ENCODE data around the gene DBF4B. TPM values are rescaled to one million over a fixed set of nuclear protein-coding genes. Genes with fewer than 3 reads are reported as not detected.
A peak's percentile ranks its signal among the peaks of the same experiment; 100 is the strongest.

DBF4B gene
- total and polyA plus RNA-seq, 8 donors, result 5.6 to 18.8 (median 15.9) TPM

DNA sequence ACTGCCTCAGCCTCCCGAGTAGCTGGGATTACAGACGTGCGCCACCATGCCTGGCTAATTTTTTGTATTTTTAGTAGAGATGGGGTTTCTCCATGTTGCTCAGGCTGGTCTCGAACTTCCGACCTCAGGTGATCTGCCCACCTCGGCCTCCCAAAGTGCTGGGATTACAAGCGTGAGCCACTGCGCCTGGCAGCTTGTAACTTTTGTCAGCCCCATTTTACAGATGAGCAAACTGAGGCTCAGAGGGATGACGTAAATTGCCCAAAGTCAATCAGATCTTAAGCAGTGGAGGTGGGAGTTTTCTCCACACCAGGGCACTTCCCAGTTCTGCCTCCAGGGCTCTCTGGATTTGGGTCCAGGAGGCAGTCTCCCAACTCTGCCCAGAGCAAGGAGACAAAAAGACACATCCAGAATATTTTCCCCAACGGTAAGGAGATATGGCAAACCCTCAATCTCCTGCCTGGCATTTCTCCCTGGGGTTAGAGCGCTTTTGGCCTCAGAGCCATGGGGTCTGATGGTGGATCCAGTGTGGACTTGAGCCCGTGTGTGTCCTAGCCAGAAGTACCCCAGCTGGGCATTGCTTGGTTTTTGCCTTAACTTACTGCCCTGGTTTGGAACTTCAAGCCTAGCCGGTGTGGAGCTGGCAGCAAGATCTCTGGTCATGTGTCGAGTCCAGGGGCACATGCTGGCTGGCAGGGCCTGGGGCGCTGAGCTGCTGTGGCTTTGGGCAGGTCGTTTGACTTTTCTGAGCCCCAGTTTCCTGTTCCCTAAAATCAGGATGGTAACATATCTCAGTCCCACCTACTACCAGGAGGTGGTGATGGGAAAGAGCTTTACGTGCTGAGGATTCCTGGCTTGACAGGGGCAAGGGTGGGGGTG, 53.7 kb downstream of the DBF4B start:
- ATAC-seq (no peak), DNase-seq (peak in 1 of 4 donors; percentile 26)
- no peak overlapping the region for H3K4me3 ChIP-seq
- H3K27me3 ChIP-seq, result peaks cover 21 to 54% of the 10 kb centered on the region in 2 donors
- no peak overlapping the region for H3K27ac ChIP-seq
- intact Hi-C loops (cut with DNase I), result no loop called here
- H3K9me3 ChIP-seq, result no peaks in the 10 kb centered on the region
- H3K4me1 ChIP-seq, result peaks cover 7 to 14% of the 10 kb centered on the region in 2 donors
- no peaks in the 10 kb centered on the region for H3K36me3 ChIP-seq
- TF ChIP-seq, protein P1, sequence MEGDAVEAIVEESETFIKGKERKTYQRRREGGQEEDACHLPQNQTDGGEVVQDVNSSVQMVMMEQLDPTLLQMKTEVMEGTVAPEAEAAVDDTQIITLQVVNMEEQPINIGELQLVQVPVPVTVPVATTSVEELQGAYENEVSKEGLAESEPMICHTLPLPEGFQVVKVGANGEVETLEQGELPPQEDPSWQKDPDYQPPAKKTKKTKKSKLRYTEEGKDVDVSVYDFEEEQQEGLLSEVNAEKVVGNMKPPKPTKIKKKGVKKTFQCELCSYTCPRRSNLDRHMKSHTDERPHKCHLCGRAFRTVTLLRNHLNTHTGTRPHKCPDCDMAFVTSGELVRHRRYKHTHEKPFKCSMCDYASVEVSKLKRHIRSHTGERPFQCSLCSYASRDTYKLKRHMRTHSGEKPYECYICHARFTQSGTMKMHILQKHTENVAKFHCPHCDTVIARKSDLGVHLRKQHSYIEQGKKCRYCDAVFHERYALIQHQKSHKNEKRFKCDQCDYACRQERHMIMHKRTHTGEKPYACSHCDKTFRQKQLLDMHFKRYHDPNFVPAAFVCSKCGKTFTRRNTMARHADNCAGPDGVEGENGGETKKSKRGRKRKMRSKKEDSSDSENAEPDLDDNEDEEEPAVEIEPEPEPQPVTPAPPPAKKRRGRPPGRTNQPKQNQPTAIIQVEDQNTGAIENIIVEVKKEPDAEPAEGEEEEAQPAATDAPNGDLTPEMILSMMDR (IDR thresholded peaks at IDR 0.05), result no peak

DNA sequence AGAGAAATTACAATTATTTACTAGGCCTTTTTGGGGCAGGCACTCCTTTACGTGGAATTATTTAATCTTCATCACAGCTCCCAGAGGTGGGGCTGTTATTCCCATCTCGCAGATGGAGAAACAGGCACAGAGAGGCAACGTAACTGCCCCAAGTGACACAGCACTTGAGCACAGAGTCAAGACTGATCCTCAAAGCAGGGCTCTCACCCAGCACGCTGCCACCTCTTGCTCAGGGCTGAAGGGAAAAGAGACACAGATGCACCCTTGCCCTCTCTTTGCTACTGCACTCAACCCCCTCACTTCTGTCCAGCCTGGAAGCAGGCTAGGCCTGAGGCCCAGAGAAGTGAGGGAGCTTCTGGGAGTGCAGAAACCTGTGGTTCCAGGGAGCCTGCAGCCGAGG, 54.7 kb downstream of the DBF4B start:
- intact Hi-C loops (cut with DNase I), result no loop called here
- Histone ChIP-seq H3K27me3 (peaks cover 16 to 53% of the 10 kb centered on the region in 2 donors), H3K4me1 (peaks cover 7 to 14% of the 10 kb centered on the region in 2 donors), H3K27ac (no peak overlapping the region), H3K9me3 (no peaks in the 10 kb centered on the region), H3K4me3 (no peak overlapping the region), H3K36me3 (no peaks in the 10 kb centered on the region)
- ATAC-seq (no peak), DNase-seq (peak in 1 of 4 donors; percentile 26)
- TF ChIP-seq, protein P1 (IDR thresholded peaks at IDR 0.05), result no peak

- peaks cover 0 to 41% of the 10 kb centered on the region in 2 donors for H3K27me3 ChIP-seq
- no peaks in the 10 kb centered on the region for H3K36me3 ChIP-seq
- intact Hi-C loops (cut with DNase I), result no loop called here
- peak in 1 of 4 donors; percentile 47 for DNase-seq
- H3K27ac ChIP-seq, result no peak overlapping the region
- no peaks in the 10 kb centered on the region for H3K9me3 ChIP-seq
- peaks cover 0 to 5% of the 10 kb centered on the region in 2 donors for H3K4me1 ChIP-seq
- H3K4me3 ChIP-seq, result no peak overlapping the region
- ATAC-seq, result no peak
- TF ChIP-seq, protein P1 (IDR thresholded peaks at IDR 0.05), result no peak
Measured at GRCh38 chr17:44765965-44766364, 57.5 kb downstream of the DBF4B start.

GRCh38 chr17:44766409-44767038, 58.1 kb downstream of the DBF4B start:
- Histone ChIP-seq H3K4me3 (no peak overlapping the region), H3K27me3 (peaks cover 0 to 36% of the 10 kb centered on the region in 2 donors), H3K27ac (no peak overlapping the region), H3K36me3 (no peaks in the 10 kb centered on the region), H3K9me3 (no peaks in the 10 kb centered on the region), H3K4me1 (peaks cover 0 to 5% of the 10 kb centered on the region in 2 donors)
- DNase-seq (peak in 1 of 4 donors; percentile 45), ATAC-seq (no peak)
- TF ChIP-seq, protein P1 (IDR thresholded peaks at IDR 0.05), result no peak
- intact Hi-C loops (cut with DNase I), result no loop called here

DNA sequence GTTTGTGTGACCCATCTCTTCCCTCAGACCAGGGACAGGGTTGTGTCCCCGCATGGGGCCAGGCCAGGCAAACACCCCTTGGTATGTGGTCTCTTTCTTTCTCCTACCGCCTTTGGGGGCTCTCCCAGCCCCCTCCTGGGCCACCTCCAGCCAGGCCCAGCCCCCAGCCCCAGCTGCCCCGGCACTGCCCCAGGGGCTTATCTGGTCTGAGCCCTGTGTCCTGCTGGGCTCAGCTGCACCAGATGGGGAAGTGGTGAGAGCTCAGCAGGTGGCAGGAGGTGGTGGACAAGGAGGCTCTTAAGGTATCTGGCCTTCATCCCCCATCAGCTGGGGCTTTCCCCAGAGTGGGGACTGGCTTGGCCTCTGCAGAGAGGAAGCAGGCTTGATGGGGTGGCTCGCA, 59.0 kb downstream of the DBF4B start:
- Histone ChIP-seq H3K27me3 (peaks cover 0 to 38% of the 10 kb centered on the region in 2 donors), H3K4me1 (peaks cover 0 to 5% of the 10 kb centered on the region in 2 donors), H3K27ac (no peak overlapping the region), H3K4me3 (no peak overlapping the region), H3K36me3 (no peaks in the 10 kb centered on the region), H3K9me3 (no peaks in the 10 kb centered on the region)
- intact Hi-C loops (cut with DNase I), result no loop called here
- peak in 1 of 4 donors; percentile 57 for DNase-seq
- no peak for ATAC-seq
- TF ChIP-seq, protein P1 (IDR thresholded peaks at IDR 0.05), result no peak

Measured in left lung (tissue), 10 donors.